Duodenal mucosa (tissue), 2 donors: ENCODE measurements around the gene ALCAM.

ENCODE experiments used
- H3K27ac ChIP-seq: one replicate; pipeline ENCODE4 v1.7.0; 2013; ENCODE audit warnings: low read depth, low read length
- H3K27me3 ChIP-seq, 2 donors: one replicate each; pipeline ENCODE4 v1.7.0; 2013; ENCODE audit warnings: low read length in 2 of 2, control low read depth in 1 of 2; ENCODE audit not compliant: insufficient read depth in 2 of 2, control insufficient read depth in 1 of 2
- H3K36me3 ChIP-seq, 2 donors: one replicate each; pipeline ENCODE4 v1.7.0; 2013; ENCODE audit warnings: low read length in 2 of 2, control low read depth in 1 of 2; ENCODE audit not compliant: insufficient read depth in 2 of 2, control insufficient read depth in 1 of 2
- H3K4me1 ChIP-seq, 2 donors: one replicate each; pipeline ENCODE4 v1.7.0; 2013; ENCODE audit warnings: low read length in 2 of 2, control low read depth in 1 of 2; ENCODE audit not compliant: insufficient read depth in 2 of 2, control insufficient read depth in 1 of 2
- H3K4me3 ChIP-seq, 2 donors: one replicate each; pipeline ENCODE4 v1.7.0; 2013; ENCODE audit warnings: low read length in 2 of 2, low read depth in 1 of 2
- H3K9ac ChIP-seq, 2 donors: one replicate each; pipeline ENCODE4 v1.7.0; 2013; ENCODE audit warnings: low read length in 2 of 2, low read depth in 1 of 2
- H3K9me3 ChIP-seq, 2 donors: one replicate each; pipeline ENCODE4 v1.7.0; 2013; ENCODE audit warnings: low read length in 2 of 2, control low read depth in 1 of 2; ENCODE audit not compliant: control insufficient read depth in 1 of 2

Gene ALCAM

GRCh38 chr3:105533960-105534359 is 167.3 kb downstream of the ALCAM start:
- Histone ChIP-seq H3K27ac (no peak overlapping the region), H3K9me3 (no peaks in the 10 kb centered on the region), H3K27me3 (no peaks in the 10 kb centered on the region), H3K36me3 (peaks cover 0 to 11% of the 10 kb centered on the region in 2 donors), H3K4me1 (no peaks in the 10 kb centered on the region), H3K9ac (no peak overlapping the region), H3K4me3 (no peak overlapping the region)

GRCh38 chr3:105534491-105534890 is 167.8 kb downstream of the ALCAM start:
- no peaks in the 10 kb centered on the region for H3K9me3 ChIP-seq
- no peak overlapping the region for H3K4me3 ChIP-seq
- H3K27ac ChIP-seq = no peak overlapping the region
- H3K36me3 ChIP-seq = peaks cover 0 to 11% of the 10 kb centered on the region in 2 donors
- H3K4me1 ChIP-seq = no peaks in the 10 kb centered on the region
- no peak overlapping the region for H3K9ac ChIP-seq
- no peaks in the 10 kb centered on the region for H3K27me3 ChIP-seq

GRCh38 chr3:105537371-105538080 is 170.8 kb downstream of the ALCAM start:
- H3K27ac ChIP-seq = no peak overlapping the region

GRCh38 chr3:105538483-105538882 is 171.8 kb downstream of the ALCAM start:
- Histone ChIP-seq H3K36me3 (peaks cover 9 to 30% of the 10 kb centered on the region in 2 donors), H3K4me3 (no peak overlapping the region), H3K4me1 (no peaks in the 10 kb centered on the region), H3K27ac (no peak overlapping the region), H3K9me3 (no peaks in the 10 kb centered on the region), H3K27me3 (no peaks in the 10 kb centered on the region), H3K9ac (no peak overlapping the region)

More at GRCh38 chr3:105537371-105538080, 170.8 kb downstream of the ALCAM start:
- peaks cover 9 to 27% of the 10 kb centered on the region in 2 donors for H3K36me3 ChIP-seq
- H3K27me3 ChIP-seq = no peaks in the 10 kb centered on the region
- no peaks in the 10 kb centered on the region for H3K9me3 ChIP-seq
- H3K9ac ChIP-seq = no peak overlapping the region
- no peak overlapping the region for H3K4me3 ChIP-seq
- H3K4me1 ChIP-seq = no peaks in the 10 kb centered on the region

GRCh38 chr3:105539897-105540296 is 173.2 kb downstream of the ALCAM start:
- Histone ChIP-seq H3K27me3 (no peaks in the 10 kb centered on the region), H3K4me1 (no peaks in the 10 kb centered on the region), H3K4me3 (no peak overlapping the region), H3K9me3 (no peaks in the 10 kb centered on the region), H3K27ac (no peak overlapping the region), H3K9ac (no peak overlapping the region), H3K36me3 (peaks cover 9 to 35% of the 10 kb centered on the region in 2 donors)

GRCh38 chr3:105542282-105543019 is 175.7 kb downstream of the ALCAM start:
- H3K9me3 ChIP-seq = no peaks in the 10 kb centered on the region
- no peaks in the 10 kb centered on the region for H3K4me1 ChIP-seq
- peaks cover 9 to 36% of the 10 kb centered on the region in 2 donors for H3K36me3 ChIP-seq
- H3K9ac ChIP-seq = no peak overlapping the region
- H3K27ac ChIP-seq = no peak overlapping the region
- no peak overlapping the region for H3K4me3 ChIP-seq
- no peaks in the 10 kb centered on the region for H3K27me3 ChIP-seq

- Histone ChIP-seq H3K27me3 (no peaks in the 10 kb centered on the region), H3K27ac (no peak overlapping the region), H3K4me3 (no peak overlapping the region), H3K9ac (no peak overlapping the region), H3K4me1 (no peaks in the 10 kb centered on the region), H3K36me3 (peaks cover 9 to 42% of the 10 kb centered on the region in 2 donors), H3K9me3 (no peaks in the 10 kb centered on the region)
These were observed 178.3 kb downstream of the ALCAM start for GRCh38 chr3:105545051-105545450.

GRCh38 chr3:105553851-105554250 is 187.1 kb downstream of the ALCAM start:
- Histone ChIP-seq H3K4me1 (no peaks in the 10 kb centered on the region), H3K36me3 (peaks cover 12 to 17% of the 10 kb centered on the region in 2 donors), H3K4me3 (no peak overlapping the region), H3K9ac (no peak overlapping the region), H3K27ac (no peak overlapping the region), H3K27me3 (no peaks in the 10 kb centered on the region), H3K9me3 (no peaks in the 10 kb centered on the region)

- H3K4me3 ChIP-seq = no peak overlapping the region
- H3K27ac ChIP-seq = no peak overlapping the region
- no peaks in the 10 kb centered on the region for H3K9me3 ChIP-seq
- H3K36me3 ChIP-seq = peaks cover 10 to 17% of the 10 kb centered on the region in 2 donors
- H3K4me1 ChIP-seq = no peaks in the 10 kb centered on the region
- H3K9ac ChIP-seq = no peak overlapping the region
- no peaks in the 10 kb centered on the region for H3K27me3 ChIP-seq
These were observed 188.5 kb downstream of the ALCAM start for GRCh38 chr3:105555206-105555605.

GRCh38 chr3:105559856-105560255 is 193.1 kb downstream of the ALCAM start:
- no peaks in the 10 kb centered on the region for H3K36me3 ChIP-seq

More at GRCh38 chr3:105559856-105560255, 193.1 kb downstream of the ALCAM start:
- no peak overlapping the region for H3K4me3 ChIP-seq
- no peaks in the 10 kb centered on the region for H3K9me3 ChIP-seq
- H3K4me1 ChIP-seq = peaks cover 0 to 6% of the 10 kb centered on the region in 2 donors
- H3K27ac ChIP-seq = no peak overlapping the region
- no peaks in the 10 kb centered on the region for H3K27me3 ChIP-seq
- H3K9ac ChIP-seq = no peak overlapping the region
